NCI-H2081 (cell line): ENCODE results near the gene CYP4B1.
A peak's percentile ranks its signal among the peaks of the same experiment; 100 is the strongest.
"Not testable (repeated sequence)": the region's sequence is repeated elsewhere in the genome, so short reads cannot be mapped to it uniquely, and the experiment has no call there.

Source experiments
- DNase-seq, 2 experiments: peaks; one replicate each; lab custom pipeline; 2025; lab: John Stamatoyannopoulos, UW

CYP4B1 gene

GRCh38 chr1:46798810-46799209 lies at the start of gene CYP4B1:
Gene CYP4B1 (plus strand): TSS chr1:46799046. CDS start chr1:46799082, 36 bp downstream.
- no peak for DNase-seq

DNA sequence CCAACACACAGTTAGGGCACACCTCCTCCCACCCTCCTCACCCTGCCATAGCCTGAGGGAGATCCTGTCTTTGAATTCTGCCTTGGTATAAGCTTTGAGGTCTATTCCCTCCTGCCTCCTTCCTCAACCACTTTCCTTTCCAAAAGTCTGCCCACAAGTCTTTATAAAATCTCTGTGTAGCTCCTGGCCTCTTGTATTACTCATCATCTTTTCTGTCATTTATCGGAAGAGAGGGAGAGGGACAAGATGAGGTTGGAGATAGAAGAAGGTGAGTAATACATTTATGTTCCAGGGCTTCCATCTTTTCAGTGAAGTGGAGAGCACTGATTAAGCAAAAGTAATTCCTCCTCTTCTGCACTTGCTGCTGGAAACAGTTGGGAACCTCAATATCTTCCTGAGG lies 49.4 kb upstream of the CYP4B1 start:
- DNase-seq: no peak

GRCh38 chr1:46749921-46750404 lies 48.9 kb upstream of the CYP4B1 start:
- DNase-seq: no peak

DNA sequence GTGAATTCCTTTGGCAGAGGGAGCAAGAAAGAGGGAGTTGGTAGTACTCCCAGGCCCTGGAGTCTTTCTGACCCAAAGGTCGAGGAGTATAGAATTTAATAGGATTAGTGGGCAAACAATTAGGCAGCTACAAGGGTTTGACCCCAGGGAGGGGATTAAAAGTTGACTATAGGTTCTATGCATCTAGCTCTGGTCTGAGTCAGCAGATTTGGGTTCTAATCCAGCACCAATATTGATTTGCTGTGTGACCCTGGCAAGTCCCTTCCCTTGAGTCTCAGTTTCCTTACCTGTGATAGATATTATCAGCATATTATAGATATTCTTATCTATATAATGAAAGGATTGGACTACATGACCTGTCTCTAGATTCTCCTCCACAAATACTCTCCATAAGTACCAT lies 44.9 kb upstream of the CYP4B1 start:
- no peak for DNase-seq

DNA sequence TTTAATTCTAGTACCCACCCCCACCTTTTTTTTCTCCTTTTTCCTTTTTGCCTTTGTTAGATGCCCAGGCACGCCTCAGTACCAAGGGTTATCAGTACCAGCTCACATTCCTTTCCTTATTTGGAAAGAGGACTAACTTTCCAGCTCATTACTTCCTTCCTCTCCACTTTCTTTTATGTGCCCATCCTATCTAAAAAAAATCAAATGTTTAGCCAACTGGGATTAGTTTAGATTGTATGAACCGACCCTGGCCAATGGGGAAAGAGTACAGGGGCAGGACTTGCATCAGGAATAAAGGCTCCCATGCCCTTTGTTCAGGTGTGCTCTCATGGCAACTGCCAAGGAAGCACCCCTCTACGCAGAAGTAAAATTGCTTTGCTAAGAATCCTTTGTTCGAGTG lies 44.1 kb upstream of the CYP4B1 start:
- DNase-seq: not testable (repeated sequence)

- DNase-seq: no peak
These were observed 43.7 kb upstream of the CYP4B1 start for GRCh38 chr1:46755121-46755520.

- DNase-seq: peak in 1 of 2 experiments; percentile 52
These were observed 41.4 kb upstream of the CYP4B1 start for GRCh38 chr1:46757247-46757955.

- DNase-seq: no peak
These were observed 40.8 kb upstream of the CYP4B1 start for GRCh38 chr1:46757956-46758528.

- no peak for DNase-seq
These were observed 38.2 kb upstream of the CYP4B1 start for GRCh38 chr1:46760558-46761166.

- no peak for DNase-seq
These were observed 37.1 kb upstream of the CYP4B1 start for GRCh38 chr1:46761740-46762139.

DNA sequence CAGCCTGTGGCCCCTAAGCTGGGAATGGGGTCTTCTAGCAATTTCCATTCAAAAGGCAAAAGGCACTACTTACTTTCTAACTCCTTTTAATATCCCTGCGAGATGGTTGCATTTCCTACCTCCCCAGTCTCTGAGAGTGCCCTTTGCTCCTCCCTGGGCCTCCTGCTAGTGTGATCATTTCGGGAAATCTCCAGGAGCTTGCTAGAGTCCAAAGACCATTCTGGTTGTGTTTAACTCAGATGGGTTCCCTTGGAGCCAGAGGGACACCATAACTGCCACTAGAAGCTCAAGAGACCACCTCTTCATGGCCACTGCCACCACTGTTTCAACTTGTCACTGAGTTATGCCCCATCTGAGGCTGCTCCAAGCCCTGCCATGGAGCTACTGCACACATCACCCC lies 34.4 kb upstream of the CYP4B1 start:
- DNase-seq: no peak

GRCh38 chr1:46767649-46768282 lies 31.1 kb upstream of the CYP4B1 start:
- DNase-seq: no peak

GRCh38 chr1:46768445-46768844 lies 30.4 kb upstream of the CYP4B1 start:
- DNase-seq: no peak

GRCh38 chr1:46769028-46769740 lies 29.7 kb upstream of the CYP4B1 start:
- no peak for DNase-seq

DNA sequence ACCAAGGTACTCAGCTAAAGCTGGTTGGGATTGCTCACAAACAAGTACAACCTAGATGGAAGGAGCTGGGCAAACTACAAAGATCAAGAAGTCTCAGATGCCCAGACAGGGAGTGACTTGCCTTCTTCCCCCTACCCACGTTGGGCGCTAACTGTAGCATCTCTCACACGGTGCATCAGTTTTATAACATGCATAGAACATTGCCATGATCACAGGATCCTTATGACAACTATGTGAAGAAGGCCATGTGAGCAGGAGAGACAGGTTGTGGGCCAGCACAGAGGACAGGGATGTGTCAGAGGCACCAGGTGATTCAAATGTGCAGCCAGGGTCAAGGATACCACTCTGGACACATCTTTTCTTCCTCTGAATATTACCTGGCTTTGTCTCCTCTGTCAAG lies 28.3 kb upstream of the CYP4B1 start:
- DNase-seq: no peak

DNA sequence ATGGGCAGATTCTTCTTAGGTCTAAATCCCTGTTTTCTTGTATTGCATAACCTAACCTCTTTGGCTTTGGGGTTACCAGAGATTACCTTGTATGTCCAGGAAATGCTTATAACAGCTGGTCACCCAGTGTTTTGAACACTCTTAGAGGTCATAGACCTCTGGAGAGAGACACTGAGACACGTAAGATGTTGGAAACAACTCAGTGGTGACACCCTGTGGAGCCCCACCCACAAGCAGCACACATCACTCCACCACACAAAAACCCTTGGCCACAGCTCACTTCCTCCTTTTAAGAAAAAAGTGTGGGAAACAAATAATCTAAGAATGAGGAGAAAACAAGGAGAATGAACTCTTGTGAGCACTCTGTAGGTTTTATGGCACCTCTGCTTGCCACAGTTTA lies 26.3 kb upstream of the CYP4B1 start:
- DNase-seq: no peak

DNA sequence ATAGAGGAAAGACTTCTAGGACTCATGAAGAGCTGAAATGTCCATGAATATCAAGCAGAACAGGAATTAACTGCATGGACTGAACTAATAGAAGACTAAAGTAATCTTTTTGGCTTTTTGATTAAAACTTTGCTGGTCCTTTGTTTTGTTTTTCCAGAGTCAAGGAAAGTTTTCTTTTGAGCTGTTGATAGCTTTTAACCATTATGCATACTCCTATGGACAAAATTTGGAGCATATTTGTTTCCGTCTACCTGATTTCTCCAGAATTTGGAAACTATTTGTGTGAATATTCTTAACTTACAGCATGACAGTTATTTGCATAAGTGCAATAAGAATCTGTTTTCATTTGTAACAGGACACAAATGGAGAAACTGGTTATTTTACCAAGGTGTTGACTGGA lies 24.5 kb upstream of the CYP4B1 start:
- DNase-seq: no peak

GRCh38 chr1:46778456-46778855 lies 20.4 kb upstream of the CYP4B1 start:
- not testable (repeated sequence) for DNase-seq

DNA sequence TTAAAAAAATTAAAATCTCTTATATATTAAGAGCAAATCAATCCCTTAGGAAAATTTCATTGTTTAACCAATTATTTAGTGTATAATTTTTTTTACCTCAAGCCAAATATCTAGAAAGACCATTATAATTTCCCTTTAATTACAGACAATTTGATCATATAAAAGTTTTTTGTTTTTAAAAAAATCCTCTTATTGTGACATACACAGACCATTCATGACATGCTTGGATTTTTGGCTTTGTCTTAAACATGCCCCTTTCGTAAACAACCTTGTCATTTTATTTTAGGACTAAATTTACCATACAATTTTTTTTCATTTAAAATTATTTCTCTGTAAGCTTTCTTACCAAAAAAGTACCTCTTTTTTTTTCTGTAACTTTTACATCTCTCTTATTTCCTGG lies 14.2 kb upstream of the CYP4B1 start:
- no peak for DNase-seq

- DNase-seq: not testable (repeated sequence)
These were observed 10.2 kb upstream of the CYP4B1 start for GRCh38 chr1:46788634-46789033.

- no peak for DNase-seq
These were observed 8.3 kb upstream of the CYP4B1 start for GRCh38 chr1:46790446-46791101.

DNA sequence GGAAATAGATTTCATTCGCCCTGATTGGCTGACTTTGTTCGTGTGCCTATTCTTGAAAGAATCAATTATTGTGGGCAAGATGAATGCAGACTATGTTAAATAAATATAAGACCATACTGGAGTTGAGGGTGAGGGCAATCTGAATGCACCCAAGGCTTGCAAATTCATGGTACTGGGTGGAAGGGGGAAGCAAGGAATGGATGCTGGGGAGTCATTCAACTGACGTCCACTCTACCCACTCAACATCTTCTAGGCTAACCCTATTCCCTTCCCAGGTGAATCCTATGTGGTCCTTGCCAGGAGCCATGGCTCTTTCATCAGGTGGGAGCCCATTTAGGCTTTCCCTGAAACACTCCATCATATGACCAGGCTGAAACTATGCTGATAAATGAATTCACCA lies 5.7 kb upstream of the CYP4B1 start:
- no peak for DNase-seq
